DOHH2 (cell line): ENCODE measurements around the gene FBXW5.

ENCODE experiments used
- H3F3A ChIP-seq: fragments of 200-600 bp; sonication (generic), shearing (Covaris generic); 2 replicates; pipeline ENCODE4 v1.6.0; 2016; ENCODE audit warnings: antibody characterized with exemption, mild to moderate bottlenecking; ENCODE audit not compliant: control insufficient read depth, insufficient read depth
- H3K27ac ChIP-seq: fragments of 200-600 bp; sonication (generic); 2 replicates; pipeline ENCODE4 v1.5.1; 2014; ENCODE audit warnings: low read depth, mild to moderate bottlenecking, low read length, moderate library complexity
- H3K27me3 ChIP-seq: fragments of 200-600 bp; sonication (generic); 2 replicates; pipeline ENCODE4 v1.6.1; 2014; ENCODE audit warnings: mild to moderate bottlenecking, low read length, mixed read lengths; ENCODE audit not compliant: control insufficient read depth
- H3K36me3 ChIP-seq: fragments of 200-600 bp; sonication (generic); 2 replicates; pipeline ENCODE4 v1.6.1; 2014; ENCODE audit warnings: mild to moderate bottlenecking, low read length, moderate library complexity, mixed read lengths; ENCODE audit not compliant: control insufficient read depth
- H3K4me1 ChIP-seq: fragments of 200-600 bp; sonication (generic); 2 replicates; pipeline ENCODE4 v1.6.1; 2014; ENCODE audit warnings: mild to moderate bottlenecking, low read length, mixed read lengths; ENCODE audit not compliant: control insufficient read depth
- H3K4me2 ChIP-seq: fragments of 200-600 bp; sonication (generic); 2 replicates; pipeline ENCODE4 v1.6.0; 2014; ENCODE audit warnings: mild to moderate bottlenecking, low read length, moderate library complexity
- H3K4me3 ChIP-seq: fragments of 200-600 bp; sonication (generic); 2 replicates; pipeline ENCODE4 v1.5.1; 2014; ENCODE audit warnings: mild to moderate bottlenecking, low read length, mixed read lengths
- H3K79me2 ChIP-seq: fragments of 200-600 bp; sonication (generic); 2 replicates; pipeline ENCODE4 v1.6.1; 2014; ENCODE audit warnings: mild to moderate bottlenecking, low read length, mixed read lengths; ENCODE audit not compliant: control insufficient read depth
- H3K9me2 ChIP-seq: fragments of 200-600 bp; sonication (generic); replicated peaks from 2 replicates; pipeline ENCODE4 v1.6.1; 2014; ENCODE audit warnings: mild to moderate bottlenecking, low read length, mixed read lengths; ENCODE audit not compliant: control insufficient read depth
- H3K9me3 ChIP-seq: fragments of 200-600 bp; sonication (generic); 2 replicates; pipeline ENCODE4 v1.6.1; 2014; ENCODE audit warnings: antibody characterized with exemption, low read length, mixed read lengths; ENCODE audit not compliant: control insufficient read depth, insufficient read depth
- H4K20me1 ChIP-seq: fragments of 200-600 bp; sonication (generic); 2 replicates; pipeline ENCODE4 v1.6.0; 2014; ENCODE audit warnings: low read depth, mild to moderate bottlenecking, antibody characterized with exemption, low read length, moderate library complexity; ENCODE audit not compliant: control insufficient read depth, insufficient read depth
- CTCF ChIP-seq: fragments of 200-600 bp; sonication (generic); IDR thresholded peaks from one replicate; pipeline ENCODE4 v1.5.1; 2014; ENCODE audit warnings: antibody characterized with exemption, mild to moderate bottlenecking, low read depth, low read length; ENCODE audit not compliant: poor library complexity, severe bottlenecking
- EZH2phosphoT487 ChIP-seq: fragments of 200-600 bp; sonication (generic); IDR thresholded peaks from 2 replicates; pipeline ENCODE4 v1.6.1; 2017; ENCODE audit warnings: borderline replicate concordance, mild to moderate bottlenecking, antibody characterized with exemption, low read length, moderate library complexity, mixed read lengths

FBXW5 gene

GRCh38 chr9:136901516-136902258 is 42.9 kb downstream of the FBXW5 start:
- TF ChIP-seq EZH2phosphoT487 (no peak), CTCF (no peak)
- Histone ChIP-seq H3F3A (no peaks in the 10 kb centered on the region), H3K27ac (no peak overlapping the region), H3K79me2 (peaks cover 47% of the 10 kb centered on the region), H3K4me1 (no peaks in the 10 kb centered on the region), H3K27me3 (no peaks in the 10 kb centered on the region), H3K4me2 (no peak overlapping the region), H4K20me1 (no peaks in the 10 kb centered on the region), H3K36me3 (peaks cover 73% of the 10 kb centered on the region), H3K9me2 (no peaks in the 10 kb centered on the region), H3K4me3 (no peak overlapping the region), H3K9me3 (no peaks in the 10 kb centered on the region)

GRCh38 chr9:136900988-136901515 is 43.5 kb downstream of the FBXW5 start:
- Histone ChIP-seq H3F3A (no peaks in the 10 kb centered on the region), H3K9me3 (no peaks in the 10 kb centered on the region), H3K36me3 (peaks cover 67% of the 10 kb centered on the region), H3K4me3 (no peak overlapping the region), H3K79me2 (peaks cover 50% of the 10 kb centered on the region), H4K20me1 (no peaks in the 10 kb centered on the region), H3K4me2 (no peak overlapping the region), H3K27ac (no peak overlapping the region), H3K4me1 (no peaks in the 10 kb centered on the region), H3K27me3 (no peaks in the 10 kb centered on the region), H3K9me2 (no peaks in the 10 kb centered on the region)
- TF ChIP-seq CTCF (no peak), EZH2phosphoT487 (no peak)

- H4K20me1 ChIP-seq = no peaks in the 10 kb centered on the region
- no peak overlapping the region for H3K27ac ChIP-seq
- H3K4me3 ChIP-seq = no peak overlapping the region
- no peaks in the 10 kb centered on the region for H3F3A ChIP-seq
- H3K4me2 ChIP-seq = no peak overlapping the region
- H3K79me2 ChIP-seq = peaks cover 54% of the 10 kb centered on the region
- no peak for TF ChIP-seq EZH2phosphoT487
- TF ChIP-seq CTCF = no peak
- H3K9me3 ChIP-seq = no peaks in the 10 kb centered on the region
- H3K36me3 ChIP-seq = peaks cover 62% of the 10 kb centered on the region
- H3K27me3 ChIP-seq = no peaks in the 10 kb centered on the region
- H3K9me2 ChIP-seq = no peaks in the 10 kb centered on the region
- H3K4me1 ChIP-seq = no peaks in the 10 kb centered on the region
These were observed 44.0 kb downstream of the FBXW5 start for GRCh38 chr9:136900556-136900955.
